HepG2 (cell line): ENCODE results near the gene XIAP. TPM values are rescaled to one million over a fixed set of nuclear protein-coding genes. Genes with fewer than 3 reads are reported as not detected.

Experiments
- ATAC-seq: fragments of 200-7000 bp; cut with Tn5 transposase; 3 replicates; pipeline ENCODE4 v1.9.1; 2020; ENCODE audit warnings: mild to moderate bottlenecking, moderate library complexity
- BruUV-seq: library from RNA; stranded (reverse); fragments of 400-500 nt; replicated peaks from 2 replicates; lab custom pipeline; 2021; lab: Mats Ljungman, UMichigan
- CTCF ChIA-PET: fragments of 300-600 bp; formaldehyde crosslinking; extraction: SDS; loops from one replicate; lab custom pipeline; 2021; ENCODE audit warnings: low total read pairs, inconsistent platforms, low intra/inter-chr PET ratio; lab: Yijun Ruan, JAX
- POLR2A ChIA-PET: fragments of 350-600 bp; sonication (Branson Sonifier 250); formaldehyde crosslinking; loops from one replicate; lab custom pipeline; 2020; ENCODE audit warnings: antibody characterized with exemption, inconsistent platforms; lab: Yijun Ruan, JAX
- DNase-seq: peaks from one replicate; pipeline ENCODE4 v3.0.0-alpha.2; 2015; ENCODE audit warnings: low spot score
- FAIRE-seq: peaks from 3 replicates; lab custom pipeline; 2011; peaks lifted over from hg19 to GRCh38; lab: Jason Lieb, UNC
- H2AFZ ChIP-seq: one replicate; pipeline ENCODE4 v1.6.1; 2011; ENCODE audit warnings: low read length, inconsistent platforms
- H3K27ac ChIP-seq: fragments of 300-600 bp; 3 replicates; pipeline ENCODE4 v1.8.0; 2011; ENCODE audit warnings: mixed run types, mild to moderate bottlenecking, mixed read lengths, low read length, inconsistent platforms; ENCODE audit not compliant: insufficient read depth; ENCODE audit errors: extremely low read length
- H3K27me3 ChIP-seq, 2 experiments: fragments of 200-600 bp in 1 of 2; 2 replicates in 1 of 2; 3 replicates in 1 of 2; pipeline versions ENCODE4 v1.6.0 to v1.8.0; 2011; ENCODE audit warnings: low read length in 2 of 2, mild to moderate bottlenecking in 2 of 2, moderate library complexity in 2 of 2, inconsistent platforms in 1 of 2; ENCODE audit not compliant: insufficient read depth in 2 of 2, control insufficient read depth in 1 of 2
- H3K36me3 ChIP-seq, 2 experiments: fragments of 200-600 bp in 1 of 2; replicated peaks in 1 of 2; 2 replicates in 1 of 2; 3 replicates in 1 of 2; pipeline versions ENCODE4 v1.5.1 to v1.8.0; 2011; ENCODE audit warnings: low read length in 2 of 2, inconsistent platforms in 1 of 2; ENCODE audit not compliant: insufficient read depth in 2 of 2, control insufficient read depth in 1 of 2
- H3K4me1 ChIP-seq: 2 replicates; pipeline ENCODE4 v1.5.1; 2012; ENCODE audit warnings: low read length, inconsistent platforms; ENCODE audit not compliant: insufficient read depth
- H3K4me2 ChIP-seq: 2 replicates; pipeline ENCODE4 v1.6.0; 2011; ENCODE audit warnings: low read depth, low read length, inconsistent platforms
- H3K4me3 ChIP-seq, 3 experiments: fragments of 200-600 bp in 1 of 3; sonication (generic), shearing (Covaris generic) in 1 of 3; replicated peaks in 1 of 3; 2 replicates each; pipeline ENCODE4 v1.5.1; 2011 to 2016; ENCODE audit warnings: low read length in 3 of 3, inconsistent platforms in 2 of 3, low read depth in 2 of 3, mild to moderate bottlenecking in 2 of 3, control low read depth in 1 of 3, mixed read lengths in 1 of 3; ENCODE audit not compliant: insufficient read depth in 1 of 3
- H3K79me2 ChIP-seq: one replicate; pipeline ENCODE4 v1.6.1; 2011; ENCODE audit warnings: low read length, inconsistent platforms; ENCODE audit not compliant: insufficient read depth
- H3K9ac ChIP-seq: 2 replicates; pipeline ENCODE4 v1.6.0; 2011; ENCODE audit warnings: mild to moderate bottlenecking, low read depth, low read length, inconsistent platforms; ENCODE audit not compliant: insufficient read depth
- H3K9me3 ChIP-seq: 2 replicates; pipeline ENCODE4 v1.5.1; 2012; ENCODE audit warnings: mild to moderate bottlenecking, low read length
- H4K20me1 ChIP-seq: 2 replicates; pipeline ENCODE4 v1.6.0; 2011; ENCODE audit warnings: inconsistent platforms, mild to moderate bottlenecking, low read length, moderate library complexity; ENCODE audit not compliant: insufficient read depth
- HMGXB4 ChIP-seq, 2 experiments: sonication (generic) in 1 of 2; formaldehyde crosslinking in 1 of 2; IDR thresholded peaks; 2 replicates each; pipeline versions ENCODE4 v1.4.0 to v1.6.1; 2018 to 2020; ENCODE audit warnings: missing genetic modification reagents in 2 of 2, borderline replicate concordance in 1 of 2, low read depth in 1 of 2, mild to moderate bottlenecking in 1 of 2, missing biosample characterization in 1 of 2
- NR2F6 ChIP-seq, 2 experiments: IDR thresholded peaks; 2 replicates each; pipeline ENCODE4 v1.6.1; 2016; ENCODE audit warnings: antibody characterized with exemption in 1 of 2, mild to moderate bottlenecking in 1 of 2
- NR3C1 ChIP-seq: sonication (generic); formaldehyde crosslinking; IDR thresholded peaks from 2 replicates; pipeline ENCODE4 v1.4.0; 2020; ENCODE audit warnings: missing genetic modification reagents
- POLR2AphosphoS5 ChIP-seq: IDR thresholded peaks from 2 replicates; pipeline ENCODE4 v1.6.1; 2012; ENCODE audit warnings: low read depth, low read length
- ZNF33B ChIP-seq: sonication (generic); formaldehyde crosslinking; IDR thresholded peaks from 2 replicates; pipeline ENCODE4 v1.5.1; 2020; ENCODE audit warnings: mild to moderate bottlenecking, missing genetic modification reagents
- ZNF629 ChIP-seq: sonication (generic); formaldehyde crosslinking; conservative IDR thresholded peaks from 2 replicates; pipeline ENCODE4 v1.5.0; 2020; ENCODE audit warnings: missing genetic modification reagents
- ZNF768 ChIP-seq: sonication (generic); formaldehyde crosslinking; IDR thresholded peaks from 2 replicates; pipeline ENCODE4 v1.4.0; 2020; ENCODE audit warnings: missing genetic modification reagents
- ZNF775 ChIP-seq: sonication (generic); formaldehyde crosslinking; IDR thresholded peaks from 2 replicates; pipeline ENCODE4 v1.4.0; 2020; ENCODE audit warnings: missing genetic modification reagents, mild to moderate bottlenecking, moderate library complexity, borderline replicate concordance
- ZNF780A ChIP-seq: sonication (generic); formaldehyde crosslinking; IDR thresholded peaks from 2 replicates; pipeline ENCODE4 v1.8.0; 2022; ENCODE audit warnings: mild to moderate bottlenecking, missing genetic modification reagents, moderate library complexity
- WGBS: methylation state at CpG from one replicate; pipeline ENCODE4 v1.1.6; 2017; ENCODE audit warnings: low lambda C conversion rate; 5-methylcytosine and 5-hydroxymethylcytosine counted together
- in situ Hi-C: cut with HindIII; loops from 2 replicates; pipeline ENCODE4 v1.10.0; 2017; ENCODE audit warnings: low pct_unique_long_range_greater_than_20kb; ENCODE audit not compliant: extremely low pct_ligation_motif_present
- intact Hi-C: fragments of 100-400 bp; cut with micrococcal nuclease; formaldehyde crosslinking; loops from one replicate; pipeline ENCODE4 v1.10.0; 2022; ENCODE audit not compliant: unreplicated experiment
- polyA plus RNA-seq, 8 experiments: library from polyadenylated mRNA; depleted of rRNA in 3 of 8; stranded (reverse) in 7 of 8; unstranded in 1 of 8; fragments of >200 nt; fragmentation: Illumina TruSeq in 4 of 8; extraction: Trizol in 4 of 8; gene quantifications; 2 replicates each; pipeline versions ENCODE4 v1.2.1 to v1.2.3, GENCODE V29; 2011 to 2016; ENCODE audit warnings: low read depth in 4 of 8, missing spikeins in 1 of 8, mixed read lengths in 1 of 8; ENCODE audit not compliant: insufficient read depth in 1 of 8
- total RNA-seq, 5 experiments: library from RNA; depleted of rRNA; stranded (reverse); fragments of >200 nt; fragmentation: Illumina TruSeq; extraction: Trizol; gene quantifications; 2 replicates each; pipeline ENCODE4 v1.2.3, GENCODE V29; 2016; ENCODE audit warnings: low read depth in 1 of 5
- TF ChIP-seq, protein P1 (sequence below): sonication (generic); formaldehyde crosslinking; IDR thresholded peaks from 2 replicates; pipeline ENCODE4 v1.8.0; 2022; ENCODE audit warnings: missing genetic modification reagents, mild to moderate bottlenecking, moderate library complexity, borderline replicate concordance

The XIAP gene
- total and polyA plus RNA-seq, 2 of the 13 experiments (the other 11 are each of a cell fraction or from before 2014, with no cell fraction given), result 12.9 to 29.5 TPM

DNA sequence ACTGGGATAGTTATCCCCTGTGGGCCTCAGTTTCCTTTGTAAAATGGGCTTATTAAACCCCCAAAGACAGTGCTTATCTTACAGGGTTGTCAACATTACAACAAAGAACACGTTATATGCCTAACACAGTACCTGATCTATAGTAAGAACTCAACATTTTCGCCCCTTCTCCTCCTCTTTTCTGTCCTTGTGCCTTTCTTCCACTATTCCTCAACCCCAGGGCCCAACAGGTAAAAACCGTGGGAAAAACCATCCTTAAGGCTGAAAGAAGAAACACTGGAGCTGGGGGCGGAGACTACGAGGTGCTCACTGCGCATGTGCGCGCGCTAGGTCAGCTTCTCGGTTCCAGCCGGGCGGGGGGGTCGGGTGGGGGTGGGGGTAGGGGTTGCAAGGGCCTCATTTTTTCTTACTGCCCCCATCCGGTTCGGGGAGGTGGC lies 426 bp upstream of the XIAP start:
- no TSS peak for BruUV-seq
- Histone ChIP-seq H3K4me2 (peak overlapping the region; percentile 74), H3K9me3 (no peaks in the 10 kb centered on the region), H3K36me3 (no peaks in the 10 kb centered on the region), H3K27me3 (no peaks in the 10 kb centered on the region), H3K4me3 (peak overlapping the region; percentile 71 to 76 (median 73)), H4K20me1 (no peaks in the 10 kb centered on the region), H3K9ac (peak overlapping the region; percentile 90), H2AFZ (peak overlapping the region; percentile 42), H3K79me2 (peaks cover 31% of the 10 kb centered on the region), H3K4me1 (peaks cover 9% of the 10 kb centered on the region; the same call in 1 of the 2 replicates), H3K27ac (peak overlapping the region; percentile 96)
- ATAC-seq (peak; percentile 6; the same call in 1 of the 3 replicates), DNase-seq (no peak), FAIRE-seq (no peak)
- intact Hi-C loops, result no loop called here
- in situ Hi-C loops, result no loop called here
- WGBS, result 0% methylated on average over 11 of the region's 15 CpGs
- peak; percentile 35; the same call in 1 of the 2 replicates for TF ChIP-seq POLR2AphosphoS5
- TF ChIP-seq ZNF775, result no peak
- TF ChIP-seq NR2F6 (IDR thresholded peaks at IDR 0.05), result no peak
- no peak for TF ChIP-seq NR2F6 (CRISPR knock-in tag; IDR thresholded peaks at IDR 0.05)
- 0 out of 2 replicates have a peak, but pooled peaks have one; percentile 34 for TF ChIP-seq ZNF629 (CRISPR knock-in tag)
- POLR2A ChIA-PET, result interaction anchor here (0.6 to 2.0 kb wide), 9 partner anchors 10 to 211 kb away, joined by 3 to 11 read pairs (median 3); no protein-coding TSS in a partner anchor
- CTCF ChIA-PET, result no interaction called here

DNA sequence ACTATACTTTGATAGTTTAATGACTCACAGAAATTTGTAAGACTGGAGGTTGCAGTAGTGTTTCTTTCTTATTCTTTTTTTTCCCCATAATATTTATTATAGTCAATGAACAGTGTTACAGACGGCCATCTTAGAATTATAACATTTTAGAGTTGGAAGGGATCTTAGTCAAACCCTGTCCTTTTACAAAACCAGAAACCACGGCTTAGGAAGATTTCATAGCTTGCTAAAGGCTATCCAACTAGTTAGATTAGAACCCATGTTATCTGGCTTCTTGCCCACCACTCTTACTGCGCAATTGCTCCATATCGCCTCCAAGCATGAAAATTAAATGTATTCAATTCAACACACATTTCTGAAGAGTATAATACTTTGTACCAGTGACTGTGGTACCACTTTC lies 1.1 kb downstream of the XIAP start:
- intact Hi-C loops (no loop called here), in situ Hi-C loops (no loop called here)
- H2AFZ ChIP-seq, result no peak overlapping the region
- peak overlapping the region; percentile 90 for H3K9ac ChIP-seq
- peak overlapping the region; percentile 96 for H3K27ac ChIP-seq
- FAIRE-seq, result no peak
- H4K20me1 ChIP-seq, result no peaks in the 10 kb centered on the region
- peak overlapping the region; percentile 73 to 76 (median 76) for H3K4me3 ChIP-seq
- H3K4me2 ChIP-seq, result peak overlapping the region; percentile 71
- 2% methylated on average over 4 of the region's 4 CpGs for WGBS
- no TSS peak for BruUV-seq
- no peaks in the 10 kb centered on the region for H3K9me3 ChIP-seq
- no peaks in the 10 kb centered on the region for H3K36me3 ChIP-seq
- DNase-seq, result no peak
- CTCF ChIA-PET, result no interaction called here
- TF ChIP-seq ZNF780A, result no peak
- TF ChIP-seq NR3C1 (CRISPR knock-in tag), result no peak
- TF ChIP-seq ZNF768 (CRISPR knock-in tag), result no peak
- TF ChIP-seq, protein P1, sequence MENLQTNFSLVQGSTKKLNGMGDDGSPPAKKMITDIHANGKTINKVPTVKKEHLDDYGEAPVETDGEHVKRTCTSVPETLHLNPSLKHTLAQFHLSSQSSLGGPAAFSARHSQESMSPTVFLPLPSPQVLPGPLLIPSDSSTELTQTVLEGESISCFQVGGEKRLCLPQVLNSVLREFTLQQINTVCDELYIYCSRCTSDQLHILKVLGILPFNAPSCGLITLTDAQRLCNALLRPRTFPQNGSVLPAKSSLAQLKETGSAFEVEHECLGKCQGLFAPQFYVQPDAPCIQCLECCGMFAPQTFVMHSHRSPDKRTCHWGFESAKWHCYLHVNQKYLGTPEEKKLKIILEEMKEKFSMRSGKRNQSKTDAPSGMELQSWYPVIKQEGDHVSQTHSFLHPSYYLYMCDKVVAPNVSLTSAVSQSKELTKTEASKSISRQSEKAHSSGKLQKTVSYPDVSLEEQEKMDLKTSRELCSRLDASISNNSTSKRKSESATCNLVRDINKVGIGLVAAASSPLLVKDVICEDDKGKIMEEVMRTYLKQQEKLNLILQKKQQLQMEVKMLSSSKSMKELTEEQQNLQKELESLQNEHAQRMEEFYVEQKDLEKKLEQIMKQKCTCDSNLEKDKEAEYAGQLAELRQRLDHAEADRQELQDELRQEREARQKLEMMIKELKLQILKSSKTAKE (CRISPR knock-in tag), result no peak
- no peak for TF ChIP-seq ZNF33B (CRISPR knock-in tag)
- TF ChIP-seq HMGXB4 (CRISPR knock-in tag; IDR thresholded peaks at IDR 0.05; ENCODE audit: borderline replicate concordance in 1 of 2, low read depth in 1 of 2), result 0 out of 4 replicates have a peak, but pooled peaks of 1 of the 2 experiments have one; percentile 3
- H3K79me2 ChIP-seq, result peaks cover 40% of the 10 kb centered on the region
- POLR2A ChIA-PET, result interaction anchor here (0.6 to 2.0 kb wide), 6 partner anchors 9 to 84 kb away, joined by 3 to 11 read pairs (median 4); no protein-coding TSS in a partner anchor
- H3K4me1 ChIP-seq, result peaks cover 9% of the 10 kb centered on the region; the same call in 1 of the 2 replicates
- H3K27me3 ChIP-seq, result no peaks in the 10 kb centered on the region
- no peak for ATAC-seq
